ENCODE data around the gene ZFR2. TPM values are rescaled to one million over a fixed set of nuclear protein-coding genes. Genes with fewer than 3 reads are reported as not detected.

Gene ZFR2
- total RNA-seq, 4 donors from 2014 or later = not detected

- intact Hi-C loops (cut with DNase I; ENCODE audit: low total_unique reads) = no loop called here
- Histone ChIP-seq H3K9me3 (no peaks in the 10 kb centered on the region), H3K27me3 (no peaks in the 10 kb centered on the region), H3K4me1 (no peaks in the 10 kb centered on the region), H3K36me3 (no peaks in the 10 kb centered on the region), H3K4me3 (no peak overlapping the region), H3K27ac (no peak overlapping the region)
- TF ChIP-seq POLR2A (IDR thresholded peaks at IDR 0.05) (no peak), CTCF (IDR thresholded peaks at IDR 0.05) (no peak)
- no peak for DNase-seq
Observed at GRCh38 chr19:3823350-3823713, 45.5 kb downstream of the ZFR2 start.

- no peaks in the 10 kb centered on the region for H3K27me3 ChIP-seq
- intact Hi-C loops (cut with DNase I; ENCODE audit: low total_unique reads) = no loop called here
- H3K9me3 ChIP-seq = no peaks in the 10 kb centered on the region
- H3K27ac ChIP-seq = no peak overlapping the region
- no peak for TF ChIP-seq CTCF (IDR thresholded peaks at IDR 0.05)
- no peak for TF ChIP-seq POLR2A (IDR thresholded peaks at IDR 0.05)
- H3K36me3 ChIP-seq = no peaks in the 10 kb centered on the region
- no peak for DNase-seq
- no peak overlapping the region for H3K4me3 ChIP-seq
- H3K4me1 ChIP-seq = no peaks in the 10 kb centered on the region
Observed at GRCh38 chr19:3822683-3823349, 46.0 kb downstream of the ZFR2 start.

- TF ChIP-seq CTCF (IDR thresholded peaks at IDR 0.05) = peak; percentile 82 to 84 (median 83)
- TF ChIP-seq POLR2A (IDR thresholded peaks at IDR 0.05) = no peak
- H3K36me3 ChIP-seq = no peaks in the 10 kb centered on the region
- no peaks in the 10 kb centered on the region for H3K4me1 ChIP-seq
- H3K27ac ChIP-seq = no peak overlapping the region
- intact Hi-C loops (cut with DNase I; ENCODE audit: low total_unique reads) = no loop called here
- no peaks in the 10 kb centered on the region for H3K27me3 ChIP-seq
- H3K9me3 ChIP-seq = no peaks in the 10 kb centered on the region
- peak in 1 of 2 donors; percentile 37 for DNase-seq
- no peak overlapping the region for H3K4me3 ChIP-seq
Observed at GRCh38 chr19:3821857-3822364, 46.9 kb downstream of the ZFR2 start.

- TF ChIP-seq CTCF (IDR thresholded peaks at IDR 0.05) (no peak), POLR2A (IDR thresholded peaks at IDR 0.05) (no peak)
- DNase-seq = no peak
- no peak overlapping the region for H3K4me3 ChIP-seq
- H3K9me3 ChIP-seq = no peaks in the 10 kb centered on the region
- H3K27ac ChIP-seq = no peak overlapping the region
- no peaks in the 10 kb centered on the region for H3K27me3 ChIP-seq
- no peaks in the 10 kb centered on the region for H3K4me1 ChIP-seq
- intact Hi-C loops (cut with DNase I; ENCODE audit: low total_unique reads) = no loop called here
- no peaks in the 10 kb centered on the region for H3K36me3 ChIP-seq
Observed at GRCh38 chr19:3821156-3821555, 47.7 kb downstream of the ZFR2 start.

GRCh38 chr19:3819989-3820388 is 48.8 kb downstream of the ZFR2 start:
- H3K27ac ChIP-seq = no peak overlapping the region
- intact Hi-C loops (cut with DNase I; ENCODE audit: low total_unique reads) = no loop called here
- no peaks in the 10 kb centered on the region for H3K27me3 ChIP-seq
- no peak overlapping the region for H3K4me3 ChIP-seq
- TF ChIP-seq CTCF (IDR thresholded peaks at IDR 0.05) (no peak), POLR2A (IDR thresholded peaks at IDR 0.05) (no peak)
- H3K9me3 ChIP-seq = no peaks in the 10 kb centered on the region
- H3K36me3 ChIP-seq = no peaks in the 10 kb centered on the region
- DNase-seq = no peak
- H3K4me1 ChIP-seq = no peaks in the 10 kb centered on the region
